Stomach (tissue), 4 donors: Measurements from ENCODE around the gene DAG1.

ENCODE experiments used
- CTCF ChIP-seq, 7 experiments: fragments of 450-650 bp in 4 of 7; fragments of 200-600 bp in 3 of 7; sonication (generic) in 3 of 7; IDR thresholded peaks; one replicate each; pipeline ENCODE4 v1.5.1; 2016 to 2019; ENCODE audit warnings: antibody characterized with exemption in 7 of 7, control low read depth in 2 of 7, mild to moderate bottlenecking in 1 of 7
- EP300 ChIP-seq: sonication (generic); formaldehyde crosslinking; IDR thresholded peaks from one replicate; pipeline ENCODE4 v1.6.1; 2017; ENCODE audit warnings: antibody characterized with exemption

GRCh38 chr3:49566312-49566711 lies 96.2 kb downstream of the DAG1 start:
- TF ChIP-seq EP300 (no peak), CTCF (IDR thresholded peaks at IDR 0.05) (no peak)
